ENCODE results near the gene OR10T2. TPM values are rescaled to one million over a fixed set of nuclear protein-coding genes. Genes with fewer than 3 reads are reported as not detected.

OR10T2 gene
- total RNA-seq, 3 donors from 2014 or later (not counting 1 experiment from before 2014, with no cell fraction given) = not detected

DNA sequence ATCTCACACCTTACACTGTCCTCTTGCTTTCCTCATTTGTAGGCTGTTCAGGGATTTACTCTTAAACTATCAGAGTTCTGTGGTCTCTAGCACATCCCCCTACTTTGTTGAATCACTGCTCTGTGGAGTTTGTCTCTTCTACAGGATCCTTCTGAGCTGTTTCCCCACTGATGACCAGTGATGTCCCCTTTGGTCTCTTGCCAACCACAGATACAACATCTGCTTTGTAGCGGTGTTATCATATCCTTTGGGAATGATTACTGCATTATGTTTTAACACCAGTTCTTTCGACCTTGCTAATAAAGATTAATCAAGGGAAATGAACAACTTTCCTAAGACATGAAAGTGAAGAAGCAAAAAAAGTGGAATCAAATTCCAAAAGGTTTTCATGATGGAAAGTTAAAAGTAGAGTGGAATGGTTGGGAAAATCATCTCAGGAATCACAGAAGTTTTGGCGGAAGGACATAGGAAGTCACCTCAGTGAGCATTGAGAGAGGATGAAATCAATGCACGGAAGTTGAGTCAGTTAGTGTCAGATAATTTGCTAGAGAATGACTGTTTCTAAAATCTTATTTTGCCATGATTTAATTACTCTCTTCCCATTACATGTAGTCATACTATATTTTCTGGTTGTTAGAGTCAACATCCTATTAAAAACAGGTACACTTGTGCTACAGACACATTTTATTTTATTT, 15.5 kb upstream of the OR10T2 start:
- Histone ChIP-seq H3K36me3 (ENCODE audit: control insufficient read depth, insufficient read depth, low read length) (no peaks in the 10 kb centered on the region), H3K4me1 (ENCODE audit: control insufficient read depth, insufficient read depth, low read length) (no peaks in the 10 kb centered on the region), H3K27ac (ENCODE audit: low read length) (no peak overlapping the region), H3K27me3 (ENCODE audit: control insufficient read depth, insufficient read depth, low read length) (no peaks in the 10 kb centered on the region), H3K9me3 (ENCODE audit: control insufficient read depth, insufficient read depth, low read length) (no peaks in the 10 kb centered on the region), H3K4me3 (ENCODE audit: low read length) (no peak overlapping the region)
- over 99% methylated on average over 4 of the region's 4 CpGs for WGBS (ENCODE audit: insufficient coverage)
- no peak for ATAC-seq
- Mint-ChIP-seq H3K4me1 (no peaks in the 10 kb centered on the region), H3K36me3 (no peaks in the 10 kb centered on the region), H3K27me3 (ENCODE audit: low read depth in 2 of 2) (peaks cover 28 to 42% of the 10 kb centered on the region in 2 donors), H3K4me3 (no peak overlapping the region), H3K27ac (no peak overlapping the region), H3K9me3 (no peaks in the 10 kb centered on the region)
- DNase-seq = no peak
- TF ChIP-seq, protein P1, sequence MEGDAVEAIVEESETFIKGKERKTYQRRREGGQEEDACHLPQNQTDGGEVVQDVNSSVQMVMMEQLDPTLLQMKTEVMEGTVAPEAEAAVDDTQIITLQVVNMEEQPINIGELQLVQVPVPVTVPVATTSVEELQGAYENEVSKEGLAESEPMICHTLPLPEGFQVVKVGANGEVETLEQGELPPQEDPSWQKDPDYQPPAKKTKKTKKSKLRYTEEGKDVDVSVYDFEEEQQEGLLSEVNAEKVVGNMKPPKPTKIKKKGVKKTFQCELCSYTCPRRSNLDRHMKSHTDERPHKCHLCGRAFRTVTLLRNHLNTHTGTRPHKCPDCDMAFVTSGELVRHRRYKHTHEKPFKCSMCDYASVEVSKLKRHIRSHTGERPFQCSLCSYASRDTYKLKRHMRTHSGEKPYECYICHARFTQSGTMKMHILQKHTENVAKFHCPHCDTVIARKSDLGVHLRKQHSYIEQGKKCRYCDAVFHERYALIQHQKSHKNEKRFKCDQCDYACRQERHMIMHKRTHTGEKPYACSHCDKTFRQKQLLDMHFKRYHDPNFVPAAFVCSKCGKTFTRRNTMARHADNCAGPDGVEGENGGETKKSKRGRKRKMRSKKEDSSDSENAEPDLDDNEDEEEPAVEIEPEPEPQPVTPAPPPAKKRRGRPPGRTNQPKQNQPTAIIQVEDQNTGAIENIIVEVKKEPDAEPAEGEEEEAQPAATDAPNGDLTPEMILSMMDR (IDR thresholded peaks at IDR 0.05) = no peak
- intact Hi-C loops (cut with micrococcal nuclease) = no loop called here

DNA sequence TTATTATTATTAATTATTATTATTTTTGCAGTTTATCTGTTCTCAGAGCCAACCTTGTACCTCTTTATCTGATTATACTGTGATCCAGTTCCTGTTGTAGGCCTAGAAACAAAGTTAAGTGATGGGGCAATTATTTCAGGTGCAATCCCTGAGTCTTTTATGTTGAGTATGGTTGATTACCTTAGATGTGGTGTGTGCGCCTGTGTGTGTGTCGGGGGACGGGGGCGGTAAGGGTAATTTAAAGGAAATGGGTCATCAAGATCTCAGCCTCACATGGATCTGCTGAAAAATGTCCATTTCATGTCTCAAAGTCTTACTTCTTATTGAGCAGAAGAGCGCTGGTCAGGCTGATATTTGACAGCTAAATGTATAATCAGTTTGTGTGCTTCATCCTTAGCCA, 7.8 kb upstream of the OR10T2 start:
- intact Hi-C loops (cut with micrococcal nuclease) = no loop called here
- WGBS (ENCODE audit: insufficient coverage) = 56% methylated on average over 5 of the region's 5 CpGs
- Histone ChIP-seq H3K36me3 (ENCODE audit: control insufficient read depth, insufficient read depth, low read length) (no peaks in the 10 kb centered on the region), H3K4me1 (ENCODE audit: control insufficient read depth, insufficient read depth, low read length) (no peaks in the 10 kb centered on the region), H3K4me3 (ENCODE audit: low read length) (no peak overlapping the region), H3K27ac (ENCODE audit: low read length) (no peak overlapping the region), H3K27me3 (ENCODE audit: control insufficient read depth, insufficient read depth, low read length) (peaks cover 7% of the 10 kb centered on the region), H3K9me3 (ENCODE audit: control insufficient read depth, insufficient read depth, low read length) (no peaks in the 10 kb centered on the region)
- H3K4me1 Mint-ChIP-seq = no peaks in the 10 kb centered on the region
- ATAC-seq = no peak
- no peak overlapping the region for H3K4me3 Mint-ChIP-seq
- H3K27me3 Mint-ChIP-seq (ENCODE audit: low read depth in 2 of 2) = peaks cover 21 to 58% of the 10 kb centered on the region in 2 donors
- H3K36me3 Mint-ChIP-seq = no peaks in the 10 kb centered on the region
- H3K9me3 Mint-ChIP-seq = no peaks in the 10 kb centered on the region
- DNase-seq = no peak
- no peak overlapping the region for H3K27ac Mint-ChIP-seq
- TF ChIP-seq, protein P1 (IDR thresholded peaks at IDR 0.05) = no peak

DNA sequence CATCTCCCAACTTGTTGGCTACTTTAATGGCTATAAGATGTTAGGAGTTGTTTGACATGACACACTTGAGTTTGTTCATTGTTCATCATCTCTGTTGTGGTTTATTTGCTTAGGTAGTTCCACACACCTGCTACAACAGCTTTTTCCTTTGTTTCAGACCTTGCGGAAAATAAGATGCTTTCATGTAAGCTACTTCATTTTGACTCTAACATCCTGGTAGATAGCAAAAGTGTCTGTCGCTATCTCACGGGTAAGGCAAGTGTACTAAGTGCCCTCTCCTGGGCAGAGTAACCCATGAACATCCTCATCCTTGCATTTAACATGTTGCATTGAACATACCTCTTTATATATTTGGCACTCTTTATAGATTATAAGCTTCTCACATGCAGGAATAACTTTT, 1.6 kb upstream of the OR10T2 start:
- Mint-ChIP-seq H3K9me3 (no peaks in the 10 kb centered on the region), H3K27me3 (ENCODE audit: low read depth in 2 of 2) (peaks cover 33 to 74% of the 10 kb centered on the region in 2 donors)

More for the DNA sequence above, 1.6 kb upstream of the OR10T2 start:
- intact Hi-C loops (cut with micrococcal nuclease) = no loop called here
- H3K4me3 ChIP-seq (ENCODE audit: low read length) = no peak overlapping the region
- no peak overlapping the region for H3K27ac ChIP-seq (ENCODE audit: low read length)
- H3K4me1 ChIP-seq (ENCODE audit: control insufficient read depth, insufficient read depth, low read length) = no peaks in the 10 kb centered on the region
- H3K4me1 Mint-ChIP-seq = peaks cover 5 to 6% of the 10 kb centered on the region in 2 donors
- ATAC-seq = no peak
- no peaks in the 10 kb centered on the region for H3K36me3 ChIP-seq (ENCODE audit: control insufficient read depth, insufficient read depth, low read length)
- no peak for DNase-seq
- TF ChIP-seq, protein P1 (IDR thresholded peaks at IDR 0.05) = no peak
- H3K27ac Mint-ChIP-seq = no peak overlapping the region
- no peaks in the 10 kb centered on the region for H3K36me3 Mint-ChIP-seq
- H3K9me3 ChIP-seq (ENCODE audit: control insufficient read depth, insufficient read depth, low read length) = no peaks in the 10 kb centered on the region
- H3K4me3 Mint-ChIP-seq = no peak overlapping the region
- peaks cover 11% of the 10 kb centered on the region for H3K27me3 ChIP-seq (ENCODE audit: control insufficient read depth, insufficient read depth, low read length)
- WGBS (ENCODE audit: insufficient coverage) = 73% methylated on average over 3 of the region's 3 CpGs

Data from natural killer cell (primary cell).